KBM-7 (cell line): ENCODE results near the gene FSTL4.

ENCODE experiments used
- DNase-seq: peaks from one replicate; pipeline ENCODE4 v3.0.0-alpha.2; 2015
- in situ Hi-C: fragments of 300-500 bp; cut with MboI; formaldehyde crosslinking; loops from 2 replicates; pipeline ENCODE4 v1.14.3; 2020; ENCODE audit warnings: low sequenced_read_pairs, low pct_unique_long_range_greater_than_20kb, mixed read lengths

FSTL4 gene

DNA sequence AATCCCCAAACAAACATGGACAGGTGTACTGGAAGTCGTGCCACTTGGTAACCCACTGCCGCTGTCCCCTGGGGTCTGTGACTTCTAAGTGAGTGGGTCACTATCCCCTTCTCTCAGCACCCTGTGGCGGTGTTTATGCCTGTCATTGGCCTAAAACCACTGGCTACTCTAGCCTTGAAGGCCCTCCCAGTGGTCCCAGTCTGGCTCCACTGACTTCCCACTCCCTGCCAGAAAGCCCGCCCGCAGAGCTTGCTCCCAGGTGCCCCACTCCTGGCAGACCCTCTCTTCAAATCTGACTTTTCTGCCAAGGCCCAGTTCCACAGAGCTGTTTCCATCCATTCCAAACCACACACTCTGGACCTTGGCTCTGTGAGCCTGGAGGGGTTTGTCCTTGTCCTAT lies 286.0 kb downstream of the FSTL4 start:
- no peak for DNase-seq
- in situ Hi-C loops: no loop called here

DNA sequence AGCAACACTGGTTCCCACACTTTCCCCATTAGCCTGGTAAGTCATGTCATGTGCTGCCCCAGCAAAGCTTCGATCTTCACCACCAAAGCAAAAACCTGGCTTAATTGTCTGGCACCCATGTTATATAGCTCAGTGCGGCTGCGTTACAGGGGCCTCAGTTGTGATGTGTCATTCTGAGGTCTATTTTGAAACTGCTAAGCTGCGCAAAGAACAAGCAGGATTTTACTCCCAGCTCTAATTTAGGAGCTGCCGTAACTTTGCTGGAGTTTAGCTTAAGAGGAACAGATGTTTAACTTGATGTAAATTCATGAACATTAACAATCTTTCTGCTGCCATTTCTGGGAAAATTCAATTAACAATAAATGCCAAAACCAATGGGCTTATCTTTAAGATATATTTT lies 286.5 kb downstream of the FSTL4 start:
- DNase-seq: no peak
- in situ Hi-C loops: no loop called here

DNA sequence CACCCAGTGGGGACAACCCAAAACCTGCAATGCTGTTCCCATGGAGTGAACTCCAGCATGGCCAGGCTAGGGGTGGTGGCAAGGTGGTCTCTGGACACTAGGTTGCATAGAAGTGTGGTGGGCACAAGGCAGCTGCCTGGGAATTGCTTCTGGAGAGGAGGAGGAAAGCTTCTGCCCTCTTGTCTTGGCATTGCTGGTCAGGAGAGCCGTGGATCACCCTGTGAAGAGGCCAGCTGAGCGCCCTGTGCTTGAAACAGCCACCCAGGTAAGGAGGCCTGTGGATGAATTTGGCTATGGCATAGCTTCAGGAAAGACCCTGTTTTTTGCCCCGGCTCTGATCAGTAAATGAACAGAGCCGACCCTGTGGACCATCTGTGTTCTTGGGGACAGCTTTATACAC lies 287.4 kb downstream of the FSTL4 start:
- DNase-seq: no peak
- in situ Hi-C loops: no loop called here

DNA sequence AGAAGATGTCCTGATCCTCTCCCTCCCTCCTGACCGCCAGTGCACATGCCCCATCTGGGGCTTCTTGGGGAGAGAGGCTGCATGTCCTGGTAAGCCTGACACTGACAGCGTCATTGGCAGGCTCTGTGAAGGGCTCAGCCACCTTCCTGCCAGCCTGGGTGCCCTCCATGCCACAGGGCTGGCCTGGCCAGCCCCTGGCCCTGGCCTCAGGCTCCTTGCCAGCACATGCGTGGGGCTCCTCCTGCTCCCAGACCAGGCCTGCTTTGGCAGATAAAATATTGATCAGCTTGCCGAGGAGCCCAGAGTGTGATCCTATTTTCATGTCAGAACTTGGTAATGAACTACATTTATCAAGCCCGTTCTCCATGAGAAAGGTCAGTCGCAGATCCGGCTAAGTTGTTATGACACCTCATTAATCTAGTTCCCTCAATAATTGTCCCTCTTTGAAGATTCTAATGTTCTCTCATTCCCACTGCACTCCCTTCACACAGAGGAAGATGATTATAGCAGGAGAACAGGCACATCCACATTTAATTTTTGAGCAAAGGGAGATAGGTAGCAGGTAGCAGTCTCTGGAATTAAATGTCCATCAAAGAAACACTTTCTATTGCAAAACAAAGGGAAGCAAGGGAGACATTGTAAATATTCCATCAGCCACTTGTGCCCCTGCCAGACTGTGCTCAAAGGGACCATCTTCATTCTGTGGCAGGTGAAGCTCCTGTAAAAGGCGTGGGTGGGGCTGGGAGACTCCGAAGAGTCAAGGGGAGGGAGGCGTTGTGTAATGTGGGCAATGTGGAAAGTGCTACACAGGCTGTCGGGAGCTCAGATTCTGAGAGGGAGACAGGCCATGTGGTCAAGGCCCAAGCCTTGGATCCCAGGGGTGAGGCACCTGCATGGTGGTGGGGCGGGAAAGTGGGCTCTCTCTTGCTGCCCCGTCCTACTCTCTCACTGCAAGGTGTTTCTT lies 288.6 kb downstream of the FSTL4 start:
- in situ Hi-C loops: no loop called here
- DNase-seq: no peak

DNA sequence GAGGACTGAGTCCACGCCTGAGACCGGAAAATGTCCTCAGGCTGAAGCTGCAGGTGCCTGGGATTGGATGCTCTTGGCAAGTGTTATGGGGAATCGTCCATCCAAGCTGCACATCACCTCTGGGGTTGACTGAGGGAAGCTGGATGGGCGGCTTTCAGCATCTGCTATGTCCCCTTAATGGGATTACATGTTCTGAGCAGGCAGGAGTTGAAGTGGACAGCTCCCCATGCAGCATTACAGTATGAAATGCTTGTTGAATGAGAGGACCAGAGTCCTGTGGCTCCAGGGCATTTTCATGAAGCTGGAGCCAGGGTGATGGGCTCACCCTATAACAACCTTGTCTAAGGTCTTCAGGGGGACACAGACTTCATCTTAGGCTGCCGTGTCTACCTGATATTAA lies 289.6 kb downstream of the FSTL4 start:
- in situ Hi-C loops: no loop called here
- DNase-seq: no peak

DNA sequence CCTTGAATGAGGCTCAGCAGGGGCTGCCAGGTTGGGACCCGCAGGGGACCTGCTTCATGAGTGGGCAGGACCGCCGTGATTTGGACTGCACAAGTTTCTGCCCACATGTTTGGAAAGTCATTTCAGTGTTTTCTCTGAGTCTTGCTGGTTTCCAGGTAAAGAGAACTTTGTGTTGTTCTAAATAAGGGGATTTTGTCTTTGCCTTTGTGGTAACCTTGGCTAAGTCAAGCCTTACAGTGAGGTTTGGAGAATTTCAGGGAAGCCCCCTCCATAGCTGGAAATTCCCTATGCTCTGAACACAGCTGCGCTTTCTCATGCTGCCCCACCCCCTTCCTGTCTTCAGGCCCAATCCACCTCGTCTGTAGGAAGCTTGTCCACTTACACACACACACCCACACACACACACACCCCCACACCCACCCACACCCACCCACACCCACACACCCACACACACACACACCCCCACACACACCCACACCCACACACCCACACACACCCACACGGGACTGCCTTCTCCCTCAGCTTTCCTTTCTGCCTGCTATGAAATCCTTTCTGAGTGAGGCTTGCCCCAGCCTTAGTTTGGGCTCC lies 290.4 kb downstream of the FSTL4 start:
- in situ Hi-C loops: no loop called here
- no peak for DNase-seq

DNA sequence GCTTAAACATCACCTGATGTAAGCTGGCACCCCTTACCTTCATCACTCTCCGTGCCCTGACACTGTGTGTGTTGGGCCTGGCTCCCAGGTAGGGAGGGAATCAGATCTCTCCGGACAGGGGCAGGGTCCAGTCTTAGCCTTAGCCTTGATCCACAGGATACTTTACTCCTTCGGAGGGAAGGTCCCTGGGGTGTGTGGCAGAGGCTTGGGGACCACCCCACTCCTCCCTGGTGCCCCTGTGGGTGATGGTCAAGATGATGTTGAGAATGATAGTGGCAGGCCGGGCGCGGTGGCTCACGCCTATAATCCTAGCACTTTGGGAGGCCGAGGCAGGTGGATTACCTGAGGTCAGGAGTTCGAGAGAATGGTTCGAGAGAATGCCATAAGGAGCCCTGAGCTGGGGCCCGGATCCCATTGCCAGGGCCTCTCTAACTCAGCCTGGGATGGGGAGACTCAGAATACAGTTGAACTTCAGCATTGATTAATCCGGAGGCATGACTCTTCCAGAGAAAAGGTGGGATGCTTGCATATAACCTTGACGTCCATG lies 291.0 kb downstream of the FSTL4 start:
- in situ Hi-C loops: no loop called here
- no peak for DNase-seq

DNA sequence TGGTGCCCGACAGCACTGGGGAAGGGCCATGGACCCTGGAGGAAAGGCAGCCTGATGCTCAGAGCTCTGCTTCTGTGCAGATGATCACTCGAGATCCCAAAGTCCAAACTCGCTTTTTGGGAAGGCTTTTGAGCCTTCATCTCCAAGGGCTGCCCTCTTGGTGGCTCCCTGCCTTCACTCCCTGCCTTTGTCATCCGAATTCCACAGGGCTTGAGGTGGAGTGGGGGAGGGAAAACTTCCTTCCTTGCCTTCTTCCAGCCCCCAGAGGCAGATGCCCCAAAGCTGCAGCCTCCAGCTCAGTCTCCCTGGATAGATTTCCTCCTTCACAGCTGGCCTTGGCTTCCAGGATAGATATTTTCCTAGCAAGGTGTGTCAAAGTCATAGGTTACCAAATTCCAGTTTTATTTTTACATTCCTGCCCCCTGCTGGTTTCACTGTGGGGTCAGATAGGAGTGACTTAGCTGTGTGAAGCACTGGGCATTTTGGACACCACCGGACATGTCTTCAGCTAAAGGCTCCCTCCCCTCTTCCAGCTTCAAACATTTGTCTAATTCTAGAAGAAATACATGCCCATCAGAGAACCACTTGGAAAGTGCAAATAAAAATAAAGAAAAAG lies 292.3 kb downstream of the FSTL4 start:
- DNase-seq: no peak

DNA sequence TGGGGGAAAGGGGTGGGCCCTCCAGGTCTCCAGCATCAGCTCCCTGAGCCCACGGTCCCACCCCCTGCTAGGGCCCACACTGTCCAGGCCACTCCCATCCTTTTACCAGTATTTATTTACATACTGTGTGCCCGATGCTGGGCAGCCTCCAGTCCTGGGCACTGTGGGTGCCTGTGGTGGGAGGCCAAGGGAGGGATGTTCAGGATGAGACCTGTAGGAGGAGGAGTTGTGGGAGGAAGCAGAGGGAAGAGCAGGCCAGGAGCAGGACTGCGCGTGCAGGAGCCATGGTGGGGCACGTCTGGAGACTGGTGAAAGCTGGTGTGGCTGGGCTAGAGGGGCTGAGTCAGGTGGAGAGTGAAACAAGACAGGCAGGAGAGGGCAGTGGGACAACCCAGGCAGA lies 293.1 kb downstream of the FSTL4 start:
- no peak for DNase-seq
- in situ Hi-C loops: no loop called here

More for the DNA sequence above, 292.3 kb downstream of the FSTL4 start:
- in situ Hi-C loops: no loop called here

DNA sequence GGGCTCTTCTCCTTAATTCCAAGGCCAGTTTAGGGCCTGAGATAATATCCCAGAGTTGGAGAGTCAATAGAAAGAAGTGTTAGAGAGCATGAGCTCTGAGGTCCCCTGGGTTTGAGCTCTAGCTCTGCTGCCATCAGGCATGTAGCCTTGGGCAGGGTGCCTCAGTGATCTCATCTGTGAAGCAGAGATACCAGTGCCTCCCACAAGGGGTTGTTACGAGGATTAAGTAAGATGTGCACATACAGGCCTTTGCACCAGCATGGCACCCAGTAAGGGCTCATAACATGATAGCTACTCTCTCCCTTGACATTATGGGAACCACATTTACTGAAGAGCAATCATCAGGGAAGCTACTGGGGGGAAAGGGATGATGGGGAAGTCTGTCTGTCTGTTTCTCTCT lies 294.8 kb downstream of the FSTL4 start:
- in situ Hi-C loops: no loop called here
- no peak for DNase-seq

DNA sequence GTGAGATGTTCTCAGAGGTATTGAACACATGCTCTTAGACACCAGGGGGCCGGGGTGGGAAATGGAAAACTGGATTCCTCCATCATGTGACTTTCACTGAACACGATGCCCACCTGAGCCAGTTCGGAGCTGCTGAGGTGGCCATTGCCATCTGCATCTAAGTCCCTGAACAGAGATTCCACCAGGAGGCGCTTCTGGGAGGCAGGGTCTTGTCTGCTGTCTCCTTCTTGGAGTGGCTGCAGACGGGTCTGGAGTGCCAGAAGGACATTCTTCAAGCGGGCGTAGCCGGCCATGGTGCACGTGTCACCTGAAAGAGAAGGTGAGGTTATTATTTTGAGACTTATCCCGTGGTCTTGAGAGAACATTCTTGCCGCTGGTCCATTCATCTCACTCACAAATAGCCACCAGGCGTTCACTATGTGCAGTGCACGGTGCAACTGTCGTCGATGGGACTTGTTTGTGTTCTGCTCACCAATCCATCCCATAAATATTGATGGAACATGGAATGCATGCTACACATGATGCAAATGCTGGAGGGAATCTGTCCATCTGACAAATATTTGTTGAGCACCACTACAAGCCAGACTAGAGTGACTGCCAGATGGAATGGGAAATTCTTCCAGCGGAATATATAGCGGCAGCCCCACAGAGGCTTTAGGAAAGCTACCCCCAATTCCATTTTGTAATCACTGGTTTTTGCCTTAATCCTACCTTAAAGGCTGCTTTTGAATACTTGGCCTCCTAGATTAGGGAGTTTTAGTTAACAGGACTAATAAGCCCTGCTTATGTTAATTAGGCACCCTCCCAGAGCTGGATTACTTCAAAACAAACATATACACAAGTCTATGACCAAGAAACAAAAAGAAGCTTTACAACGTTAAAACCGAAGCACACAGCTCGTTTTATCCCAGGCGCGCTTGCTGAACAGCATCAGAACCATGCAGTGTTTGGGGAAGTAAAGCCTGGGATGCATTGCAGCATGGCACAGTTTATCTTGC lies 295.7 kb downstream of the FSTL4 start:
- peak; percentile 21 for DNase-seq
- in situ Hi-C loops: no loop called here

DNA sequence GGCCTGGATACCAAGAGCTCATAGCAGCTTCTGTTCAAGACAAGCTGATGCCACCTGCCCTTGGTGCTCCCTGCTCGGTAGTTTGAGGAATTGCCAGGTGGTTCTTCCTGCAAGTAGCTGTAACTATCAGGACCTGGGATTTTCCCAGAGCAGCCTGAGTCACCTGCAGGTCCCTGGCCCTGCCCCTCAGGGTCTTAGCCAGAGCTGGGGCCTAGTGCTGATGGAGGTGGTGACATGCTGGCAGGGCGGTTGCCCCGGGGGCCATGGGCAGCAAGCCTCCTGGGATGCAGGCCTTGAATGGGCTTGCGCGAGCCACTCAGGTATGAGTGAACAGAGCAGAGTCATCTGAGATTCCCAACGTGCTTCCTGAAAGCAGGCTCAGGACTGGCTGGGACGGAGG lies 298.3 kb downstream of the FSTL4 start:
- in situ Hi-C loops: no loop called here
- DNase-seq: no peak

DNA sequence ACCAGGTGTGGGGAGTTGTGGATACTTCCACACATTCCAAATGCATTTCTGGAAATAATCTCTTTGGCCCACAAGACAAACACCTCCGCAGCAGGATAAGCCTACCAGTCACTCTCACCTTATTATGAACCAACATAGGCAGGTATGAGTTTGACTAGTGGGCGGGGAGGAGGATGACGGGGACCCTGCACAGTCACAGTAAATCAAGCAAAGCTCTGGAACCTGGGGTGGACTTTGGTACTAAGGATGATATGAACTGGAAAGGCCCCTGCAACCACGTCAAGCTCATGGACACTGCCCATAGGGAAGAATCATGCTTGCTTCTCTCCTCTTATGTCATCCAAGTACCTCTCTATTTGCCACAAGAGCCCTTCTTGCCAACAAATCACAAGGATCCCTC lies 301.2 kb downstream of the FSTL4 start:
- in situ Hi-C loops: no loop called here
- no peak for DNase-seq

DNA sequence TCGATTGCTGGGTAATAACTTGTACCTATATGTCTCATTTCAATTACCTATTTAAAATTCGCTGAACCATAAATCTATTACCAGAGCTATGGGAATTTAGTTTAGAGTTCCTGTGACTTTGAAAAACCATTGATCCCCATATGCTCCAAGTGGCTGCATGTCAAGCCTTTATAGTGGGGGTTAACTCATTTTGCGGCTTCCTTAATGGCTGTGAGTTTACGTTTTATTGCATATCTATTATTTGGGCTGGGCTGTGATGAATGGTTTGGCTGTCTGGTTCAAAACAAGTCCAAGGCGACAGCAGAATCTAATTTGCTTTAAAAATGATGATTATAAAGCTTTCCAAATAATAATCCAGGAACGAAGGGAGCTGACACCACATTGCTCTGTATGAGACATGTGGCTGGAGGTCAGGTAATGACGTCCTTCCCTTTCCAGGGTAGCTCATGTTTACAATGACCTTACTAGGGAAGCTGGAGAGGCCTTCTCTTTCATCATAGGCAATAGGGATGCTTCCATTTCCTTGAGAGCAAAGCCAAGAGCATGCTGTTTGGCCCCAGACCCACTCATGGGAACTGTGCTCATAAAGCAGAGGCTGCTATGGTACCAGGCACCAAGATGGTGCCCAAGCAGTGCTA lies 302.2 kb downstream of the FSTL4 start:
- DNase-seq: no peak
- in situ Hi-C loops: no loop called here

DNA sequence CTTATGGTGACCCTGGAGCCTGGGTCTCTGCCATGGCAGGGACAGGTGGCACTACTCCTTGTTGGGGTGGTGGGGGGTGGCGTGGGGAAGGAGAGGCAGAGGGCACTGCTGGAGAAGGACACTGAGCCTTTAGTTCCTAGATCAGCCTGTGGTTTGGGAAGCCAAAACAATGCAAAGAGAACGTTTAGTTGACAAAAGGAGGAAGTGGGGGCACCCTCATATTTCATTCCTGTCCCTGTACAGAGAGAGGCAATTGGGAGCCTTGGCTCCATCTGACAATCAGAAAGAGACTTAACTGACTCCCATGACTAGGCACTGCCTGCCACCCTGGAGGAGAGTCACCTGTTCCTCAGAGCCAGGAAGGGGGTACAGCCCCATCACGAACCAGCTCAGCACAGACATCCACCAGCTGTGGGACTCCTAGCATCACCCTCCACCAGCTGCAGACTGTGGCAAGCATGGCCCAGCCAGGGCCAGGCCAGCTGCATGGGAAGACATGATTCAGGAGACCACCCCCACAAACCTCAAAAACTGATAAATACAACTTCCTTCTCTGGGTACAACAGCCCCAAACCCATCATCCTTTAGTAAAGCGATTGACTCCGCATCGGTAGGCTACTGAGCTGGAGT lies 303.1 kb downstream of the FSTL4 start:
- in situ Hi-C loops: no loop called here
- DNase-seq: no peak

DNA sequence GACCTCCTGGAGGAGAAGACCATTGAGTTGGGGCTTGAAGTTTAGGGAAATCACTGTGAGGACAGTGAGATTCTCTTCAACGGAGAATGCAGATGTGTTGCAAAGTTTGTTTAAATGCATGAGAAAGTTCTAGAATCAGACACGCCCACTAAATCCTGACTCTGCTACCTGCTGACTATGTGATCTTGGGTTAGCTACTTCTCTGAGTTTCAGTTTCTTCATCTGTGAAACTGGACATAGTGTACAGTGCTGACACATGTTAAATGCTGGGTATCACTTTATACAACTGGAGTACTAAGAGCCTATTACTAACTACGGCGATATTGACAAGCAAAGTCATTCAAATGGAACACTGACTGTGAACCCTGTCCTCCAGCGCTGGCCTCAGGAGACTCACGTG lies 305.1 kb downstream of the FSTL4 start:
- in situ Hi-C loops: no loop called here
- DNase-seq: no peak

DNA sequence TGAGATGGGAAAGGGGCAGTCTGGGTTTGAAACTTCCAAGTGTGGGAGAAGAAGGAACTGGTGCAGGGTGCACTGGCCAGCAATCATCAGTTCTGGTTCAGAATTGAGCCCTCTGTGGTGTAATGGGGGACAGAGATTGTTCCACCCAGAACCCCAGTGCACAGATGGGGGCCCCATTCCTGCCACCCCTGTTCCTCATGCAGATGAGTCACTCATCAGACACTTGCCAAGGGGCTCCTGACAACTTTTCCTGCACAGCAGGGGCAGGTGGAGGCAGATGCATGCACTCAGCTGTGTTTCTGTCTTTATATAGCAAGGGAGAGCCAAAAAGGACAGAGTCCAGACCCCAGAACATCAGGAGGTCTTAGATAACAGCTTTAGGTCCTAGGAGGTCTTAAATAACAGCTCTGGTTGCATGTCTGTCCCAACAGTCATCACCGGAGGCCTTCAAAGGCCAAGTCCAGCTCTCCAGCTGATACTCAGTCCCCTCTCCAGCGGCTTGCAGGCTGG lies 307.6 kb downstream of the FSTL4 start:
- in situ Hi-C loops: no loop called here
- DNase-seq: no peak

DNA sequence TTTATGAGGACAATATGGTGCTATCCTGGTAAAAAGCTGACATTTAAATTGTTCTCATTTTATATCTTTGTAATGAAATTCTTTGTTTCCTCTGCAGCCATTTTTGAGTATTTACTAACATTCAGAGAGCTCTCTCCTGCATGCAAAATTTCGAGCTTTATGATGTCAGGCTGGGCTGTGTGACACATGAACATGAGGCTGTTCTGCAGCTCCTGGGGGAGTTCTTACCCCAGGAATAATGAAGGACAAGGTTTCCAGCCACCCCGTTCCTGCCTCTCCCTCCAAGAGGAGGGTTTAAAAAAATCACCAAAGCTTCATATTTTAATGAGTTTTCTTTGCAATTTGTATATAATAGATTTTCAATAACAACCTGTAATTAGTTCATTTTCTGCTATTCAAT lies 308.2 kb downstream of the FSTL4 start:
- DNase-seq: no peak
- in situ Hi-C loops: no loop called here
